Thyroid gland (tissue), 4 donors: Measurements from ENCODE around the gene NDUFV3. TPM values are rescaled to one million over a fixed set of nuclear protein-coding genes. Genes with fewer than 3 reads are reported as not detected.
"Not testable (repeated sequence)": the region's sequence is repeated elsewhere in the genome, so short reads cannot be mapped to it uniquely, and the experiment has no call there.

Source experiments
- DNase-seq, 2 donors: peaks; one replicate each; pipeline ENCODE4 v3.0.0-alpha.2; 2019
- H3K27ac ChIP-seq, 3 donors: fragments of 200-600 bp; sonication (generic); 1 replicate in 2 of 3; 2 replicates in 1 of 3; pipeline ENCODE4 v1.5.1; 2016 to 2019; ENCODE audit warnings: mild to moderate bottlenecking in 1 of 3, moderate library complexity in 1 of 3
- H3K27me3 ChIP-seq: fragments of 200-600 bp; sonication (generic); one replicate; pipeline ENCODE4 v1.5.1; 2019
- H3K36me3 ChIP-seq, 2 donors: fragments of 200-600 bp; sonication (generic); one replicate each; pipeline ENCODE4 v1.5.1; 2016 to 2019
- H3K4me1 ChIP-seq, 2 donors: fragments of 200-600 bp; sonication (generic); one replicate each; pipeline ENCODE4 v1.5.1; 2017 to 2019
- H3K4me3 ChIP-seq, 3 donors: fragments of 200-600 bp; sonication (generic); replicated peaks in 1 of 3; 1 replicate in 2 of 3; 2 replicates in 1 of 3; pipeline ENCODE4 v1.5.1; 2016; ENCODE audit warnings: mild to moderate bottlenecking in 1 of 3
- H3K9me3 ChIP-seq: fragments of 200-600 bp; sonication (generic); one replicate; pipeline ENCODE4 v1.5.1; 2017
- CTCF ChIP-seq, 6 experiments: fragments of 200-600 bp in 3 of 6; fragments of 450-650 bp in 3 of 6; sonication (generic) in 3 of 6; IDR thresholded peaks; one replicate each; pipeline ENCODE4 v1.5.1; 2016 to 2019; ENCODE audit warnings: antibody characterized with exemption in 6 of 6, mild to moderate bottlenecking in 2 of 6, inconsistent platforms in 1 of 6, moderate library complexity in 1 of 6
- POLR2A ChIP-seq, 2 donors: fragments of 450-650 bp; IDR thresholded peaks; one replicate each; pipeline ENCODE4 v1.6.1; 2017; ENCODE audit warnings: antibody characterized with exemption in 2 of 2, mild to moderate bottlenecking in 2 of 2, moderate library complexity in 1 of 2
- WGBS, 2 donors: methylation state at CpG; one replicate each; pipeline ENCODE4 v1.1.5; 2017; 5-methylcytosine and 5-hydroxymethylcytosine counted together
- intact Hi-C: fragments of 100-400 bp; cut with DNase I; formaldehyde crosslinking; loops from one replicate; pipeline ENCODE4 v1.15.1; 2023
- microRNA-seq: library from miRNA; unstranded; fragments of <30 nt; microRNA quantifications from one replicate; pipeline ENCODE4, GENCODE V29; 2016
- small RNA-seq: library from RNA; depleted of rRNA; stranded (forward); fragments of <200 nt; gene quantifications from one replicate; pipeline ENCODE3, GENCODE V24; 2016
- total RNA-seq, 4 donors: library from RNA; depleted of rRNA; stranded (reverse); fragments of >200 nt; gene quantifications; one replicate each; pipeline ENCODE4 v1.2.3, GENCODE V29; 2016

NDUFV3 gene
- total RNA-seq, 4 donors from 2014 or later, result 51.9 to 61.8 (median 55.2) TPM

GRCh38 chr21:42956824-42957630, 63.9 kb downstream of the NDUFV3 start:
- no peaks in the 10 kb centered on the region for H3K9me3 ChIP-seq
- TF ChIP-seq POLR2A (IDR thresholded peaks at IDR 0.05) (peak in 1 of 2 donors; percentile 6), CTCF (IDR thresholded peaks at IDR 0.05) (no peak)
- H3K4me1 ChIP-seq, result peaks cover 20 to 31% of the 10 kb centered on the region in 2 donors
- H3K27me3 ChIP-seq, result no peaks in the 10 kb centered on the region
- H3K4me3 ChIP-seq, result no peak overlapping the region
- 79 to 82% methylated on average over 13 of the region's 13 CpGs for WGBS, 2 donors
- intact Hi-C loops, result no loop called here
- peak overlapping the region; percentile 27 to 97 (median 93) for H3K27ac ChIP-seq
- H3K36me3 ChIP-seq, result no peaks in the 10 kb centered on the region
- peak; percentile 30 to 56 for DNase-seq

GRCh38 chr21:42958122-42958521, 65.0 kb downstream of the NDUFV3 start:
- H3K4me3 ChIP-seq, H3K27me3 ChIP-seq, H3K27ac ChIP-seq, H3K9me3 ChIP-seq, intact Hi-C loops, H3K36me3 ChIP-seq, DNase-seq: not testable (repeated sequence)
- 82 to 87% methylated on average over 6 of the region's 6 CpGs for WGBS, 2 donors
- peaks cover 20 to 31% of the 10 kb centered on the region in 2 donors for H3K4me1 ChIP-seq

GRCh38 chr21:42959728-42960127, 66.6 kb downstream of the NDUFV3 start:
- Histone ChIP-seq H3K27me3 (no peaks in the 10 kb centered on the region), H3K27ac (no peak overlapping the region), H3K36me3 (no peaks in the 10 kb centered on the region), H3K4me3 (no peak overlapping the region), H3K4me1 (peaks cover 20 to 27% of the 10 kb centered on the region in 2 donors), H3K9me3 (no peaks in the 10 kb centered on the region)
- intact Hi-C loops, result no loop called here
- TF ChIP-seq POLR2A (IDR thresholded peaks at IDR 0.05) (no peak), CTCF (IDR thresholded peaks at IDR 0.05) (no peak)
- DNase-seq, result no peak
- 81 to 87% methylated on average over 3 of the region's 3 CpGs for WGBS, 2 donors

GRCh38 chr21:42962380-42963007, 69.4 kb downstream of the NDUFV3 start:
- Histone ChIP-seq H3K4me3 (no peak overlapping the region), H3K36me3 (no peaks in the 10 kb centered on the region), H3K9me3 (no peaks in the 10 kb centered on the region), H3K27me3 (no peaks in the 10 kb centered on the region), H3K27ac (no peak overlapping the region), H3K4me1 (peaks cover 4 to 7% of the 10 kb centered on the region in 2 donors)
- DNase-seq, result no peak
- TF ChIP-seq CTCF (IDR thresholded peaks at IDR 0.05) (no peak), POLR2A (IDR thresholded peaks at IDR 0.05) (no peak)
- intact Hi-C loops, result no loop called here
- WGBS, 2 donors, result 81 to 82% methylated on average over 6 of the region's 6 CpGs

Small RNA genes within 50 kb of the gene (microRNA-seq; reads per million reads assigned to microRNA genes)
- not detected for gene MIR5692B

Small RNA genes within 50 kb of the gene (small RNA-seq; reads per million reads assigned to genes)
- gene MIR5692B, result not detected

Other genes with a start within 250 kb of the NDUFV3 start
- 10 to 100 TPM in 2 of 4 donors, 1 to 10 TPM in 2; 6.9 to 13.0 (median 11.1) TPM for gene PDE9A, start 239.7 kb upstream of the NDUFV3 start, total RNA-seq
- 10 to 100 TPM in 2 of 4 donors, 1 to 10 TPM in 2; 8.1 to 13.2 (median 10.9) TPM for gene WDR4, start 13.8 kb upstream of the NDUFV3 start, total RNA-seq
- under 1 TPM in 2 of 4 donors, not detected in 2; 0.22 to 0.42 TPM for gene ERVH48-1, start 32.3 kb downstream of the NDUFV3 start, total RNA-seq
- gene PKNOX1, start 81.3 kb downstream of the NDUFV3 start, total RNA-seq, result 10 to 100 TPM; 21.3 to 36.2 (median 24.0) TPM
- gene CBS, start 182.5 kb downstream of the NDUFV3 start, total RNA-seq, result 100 to 1,000 TPM in 1 of 4 donors, 10 to 100 TPM in 3; 32.8 to 212 (median 51.3) TPM
- 10 to 100 TPM; 45.1 to 82.0 (median 57.9) TPM for gene U2AF1, start 214.3 kb downstream of the NDUFV3 start, total RNA-seq